ENCODE measurements around the gene DIRAS3.
"Not testable (repeated sequence)": the region's sequence is repeated elsewhere in the genome, so short reads cannot be mapped to it uniquely, and the experiment has no call there.

Gene DIRAS3

GRCh38 chr1:68065766-68066165, 15.3 kb upstream of the DIRAS3 start:
- Histone ChIP-seq H3K27me3 (ENCODE audit: low read depth, low read length) (no peaks in the 10 kb centered on the region), H3K4me1 (ENCODE audit: low read length) (no peaks in the 10 kb centered on the region), H3K9ac (ENCODE audit: low read length) (no peak overlapping the region), H3K4me3 (ENCODE audit: low read length) (no peak overlapping the region), H3K27ac (ENCODE audit: low read length) (no peak overlapping the region), H4K20me1 (ENCODE audit: insufficient read depth, low read length) (no peaks in the 10 kb centered on the region), H3K9me3 (ENCODE audit: insufficient read depth, low read length) (no peaks in the 10 kb centered on the region), H3K79me2 (ENCODE audit: low read length) (no peaks in the 10 kb centered on the region), H3K4me2 (ENCODE audit: low read length) (no peak overlapping the region), H3K36me3 (replicated peaks; ENCODE audit: low read depth, low read length) (no peaks in the 10 kb centered on the region), H2AFZ (ENCODE audit: low read depth, low read length) (no peak overlapping the region)
- TF ChIP-seq, protein P1, sequence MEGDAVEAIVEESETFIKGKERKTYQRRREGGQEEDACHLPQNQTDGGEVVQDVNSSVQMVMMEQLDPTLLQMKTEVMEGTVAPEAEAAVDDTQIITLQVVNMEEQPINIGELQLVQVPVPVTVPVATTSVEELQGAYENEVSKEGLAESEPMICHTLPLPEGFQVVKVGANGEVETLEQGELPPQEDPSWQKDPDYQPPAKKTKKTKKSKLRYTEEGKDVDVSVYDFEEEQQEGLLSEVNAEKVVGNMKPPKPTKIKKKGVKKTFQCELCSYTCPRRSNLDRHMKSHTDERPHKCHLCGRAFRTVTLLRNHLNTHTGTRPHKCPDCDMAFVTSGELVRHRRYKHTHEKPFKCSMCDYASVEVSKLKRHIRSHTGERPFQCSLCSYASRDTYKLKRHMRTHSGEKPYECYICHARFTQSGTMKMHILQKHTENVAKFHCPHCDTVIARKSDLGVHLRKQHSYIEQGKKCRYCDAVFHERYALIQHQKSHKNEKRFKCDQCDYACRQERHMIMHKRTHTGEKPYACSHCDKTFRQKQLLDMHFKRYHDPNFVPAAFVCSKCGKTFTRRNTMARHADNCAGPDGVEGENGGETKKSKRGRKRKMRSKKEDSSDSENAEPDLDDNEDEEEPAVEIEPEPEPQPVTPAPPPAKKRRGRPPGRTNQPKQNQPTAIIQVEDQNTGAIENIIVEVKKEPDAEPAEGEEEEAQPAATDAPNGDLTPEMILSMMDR (IDR thresholded peaks at IDR 0.05; ENCODE audit: low read depth, low read length): no peak
- no peak for TF ChIP-seq EZH2phosphoT487 (IDR thresholded peaks at IDR 0.05; ENCODE audit: low read depth)

GRCh38 chr1:68058053-68058452, 7.6 kb upstream of the DIRAS3 start:
- H3K27ac ChIP-seq (ENCODE audit: low read length); H3K4me3 ChIP-seq (ENCODE audit: low read length); H3K36me3 ChIP-seq (replicated peaks; ENCODE audit: low read depth, low read length); H2AFZ ChIP-seq (ENCODE audit: low read depth, low read length); H3K9ac ChIP-seq (ENCODE audit: low read length); H3K79me2 ChIP-seq (ENCODE audit: low read length); H3K4me2 ChIP-seq (ENCODE audit: low read length); H4K20me1 ChIP-seq (ENCODE audit: insufficient read depth, low read length); H3K9me3 ChIP-seq (ENCODE audit: insufficient read depth, low read length); H3K4me1 ChIP-seq (ENCODE audit: low read length); H3K27me3 ChIP-seq (ENCODE audit: low read depth, low read length): not testable (repeated sequence)

GRCh38 chr1:68057564-68057963, 7.1 kb upstream of the DIRAS3 start:
- Histone ChIP-seq H2AFZ (ENCODE audit: low read depth, low read length) (no peak overlapping the region), H3K79me2 (ENCODE audit: low read length) (no peaks in the 10 kb centered on the region), H4K20me1 (ENCODE audit: insufficient read depth, low read length) (no peaks in the 10 kb centered on the region)

DNA sequence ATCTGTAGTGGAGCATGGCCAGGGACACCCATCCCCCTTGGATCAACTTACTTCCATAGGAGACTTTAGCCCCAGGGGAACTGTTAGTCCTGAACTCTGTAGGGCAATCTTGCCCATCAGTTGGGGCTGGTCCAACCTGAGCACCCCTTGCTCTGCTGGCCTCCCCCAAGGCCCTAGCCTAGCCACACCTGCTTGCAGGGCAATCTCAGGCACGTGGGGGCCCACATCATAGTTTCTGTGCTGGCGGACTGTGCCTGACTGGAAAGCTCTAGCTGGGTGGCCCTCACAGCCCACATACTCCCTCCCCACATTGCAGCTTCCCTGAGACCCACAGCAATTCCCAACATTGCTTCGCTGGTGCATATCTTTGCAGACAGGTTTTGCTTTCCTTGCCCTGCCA, 6.6 kb upstream of the DIRAS3 start:
- H3K4me2 ChIP-seq (ENCODE audit: low read length): no peak overlapping the region
- H3K79me2 ChIP-seq (ENCODE audit: low read length): no peaks in the 10 kb centered on the region
- no peaks in the 10 kb centered on the region for H3K9me3 ChIP-seq (ENCODE audit: insufficient read depth, low read length)
- no peak overlapping the region for H3K9ac ChIP-seq (ENCODE audit: low read length)
- H3K36me3 ChIP-seq (replicated peaks; ENCODE audit: low read depth, low read length): no peaks in the 10 kb centered on the region
- TF ChIP-seq, protein P1 (IDR thresholded peaks at IDR 0.05; ENCODE audit: low read depth, low read length): no peak
- no peak for TF ChIP-seq EZH2phosphoT487 (IDR thresholded peaks at IDR 0.05; ENCODE audit: low read depth)
- H3K4me3 ChIP-seq (ENCODE audit: low read length): no peak overlapping the region
- H3K27me3 ChIP-seq (ENCODE audit: low read depth, low read length): no peaks in the 10 kb centered on the region
- no peaks in the 10 kb centered on the region for H3K4me1 ChIP-seq (ENCODE audit: low read length)
- no peaks in the 10 kb centered on the region for H4K20me1 ChIP-seq (ENCODE audit: insufficient read depth, low read length)
- no peak overlapping the region for H2AFZ ChIP-seq (ENCODE audit: low read depth, low read length)
- no peak overlapping the region for H3K27ac ChIP-seq (ENCODE audit: low read length)

More at GRCh38 chr1:68057564-68057963, 7.1 kb upstream of the DIRAS3 start:
- TF ChIP-seq, protein P1 (IDR thresholded peaks at IDR 0.05; ENCODE audit: low read depth, low read length): no peak
- TF ChIP-seq EZH2phosphoT487 (IDR thresholded peaks at IDR 0.05; ENCODE audit: low read depth): no peak
- no peaks in the 10 kb centered on the region for H3K4me1 ChIP-seq (ENCODE audit: low read length)
- H3K36me3 ChIP-seq (replicated peaks; ENCODE audit: low read depth, low read length): no peaks in the 10 kb centered on the region
- H3K4me2 ChIP-seq (ENCODE audit: low read length): no peak overlapping the region
- H3K27me3 ChIP-seq (ENCODE audit: low read depth, low read length): no peaks in the 10 kb centered on the region
- no peak overlapping the region for H3K4me3 ChIP-seq (ENCODE audit: low read length)
- H3K27ac ChIP-seq (ENCODE audit: low read length): no peak overlapping the region
- H3K9ac ChIP-seq (ENCODE audit: low read length): no peak overlapping the region
- no peaks in the 10 kb centered on the region for H3K9me3 ChIP-seq (ENCODE audit: insufficient read depth, low read length)

GRCh38 chr1:68051475-68051874, 1.0 kb upstream of the DIRAS3 start:
- TF ChIP-seq EZH2phosphoT487 (IDR thresholded peaks at IDR 0.05; ENCODE audit: low read depth): no peak
- TF ChIP-seq, protein P1 (IDR thresholded peaks at IDR 0.05; ENCODE audit: low read depth, low read length): no peak
- H3K79me2 ChIP-seq (ENCODE audit: low read length): no peaks in the 10 kb centered on the region
- H3K4me2 ChIP-seq (ENCODE audit: low read length): no peak overlapping the region
- no peaks in the 10 kb centered on the region for H4K20me1 ChIP-seq (ENCODE audit: insufficient read depth, low read length)
- H3K9ac ChIP-seq (ENCODE audit: low read length): no peak overlapping the region
- no peaks in the 10 kb centered on the region for H3K9me3 ChIP-seq (ENCODE audit: insufficient read depth, low read length)
- H3K4me1 ChIP-seq (ENCODE audit: low read length): no peaks in the 10 kb centered on the region
- no peak overlapping the region for H2AFZ ChIP-seq (ENCODE audit: low read depth, low read length)
- no peaks in the 10 kb centered on the region for H3K27me3 ChIP-seq (ENCODE audit: low read depth, low read length)
- H3K36me3 ChIP-seq (replicated peaks; ENCODE audit: low read depth, low read length): no peaks in the 10 kb centered on the region
- H3K4me3 ChIP-seq (ENCODE audit: low read length): no peak overlapping the region
- no peak overlapping the region for H3K27ac ChIP-seq (ENCODE audit: low read length)
